HG02610 (cell line): ENCODE measurements around the gene MBP.
"Not testable (repeated sequence)": the region's sequence is repeated elsewhere in the genome, so short reads cannot be mapped to it uniquely, and the experiment has no call there.

Experiments
- ATAC-seq: cut with Tn5 transposase; IDR thresholded peaks from one replicate; pipeline ENCODE4 v1.9.1; 2021; ENCODE audit warnings: mild to moderate bottlenecking, moderate library complexity; ENCODE audit not compliant: unreplicated experiment

Gene MBP

GRCh38 chr18:76957384-76958355 lies 174.9 kb downstream of the MBP start:
- ATAC-seq, result no peak

- no peak for ATAC-seq
These were observed 175.9 kb downstream of the MBP start for GRCh38 chr18:76956648-76957047.

- no peak for ATAC-seq
These were observed 176.9 kb downstream of the MBP start for GRCh38 chr18:76955524-76956170.

GRCh38 chr18:76953583-76954233 lies 178.9 kb downstream of the MBP start:
- ATAC-seq, result no peak

GRCh38 chr18:76953156-76953555 lies 179.4 kb downstream of the MBP start:
- no peak for ATAC-seq

- ATAC-seq, result no peak
These were observed 179.8 kb downstream of the MBP start for GRCh38 chr18:76952747-76953146.

- no peak for ATAC-seq
These were observed 180.9 kb downstream of the MBP start for GRCh38 chr18:76951456-76952247.

- ATAC-seq, result no peak
These were observed 184.2 kb downstream of the MBP start for GRCh38 chr18:76948345-76948744.

- ATAC-seq, result not testable (repeated sequence)
These were observed 188.2 kb downstream of the MBP start for GRCh38 chr18:76944346-76944745.

GRCh38 chr18:76943542-76944339 lies 188.8 kb downstream of the MBP start:
- ATAC-seq, result no peak

- no peak for ATAC-seq
These were observed 191.3 kb downstream of the MBP start for GRCh38 chr18:76941284-76941683.

GRCh38 chr18:76938619-76939018 lies 194.0 kb downstream of the MBP start:
- ATAC-seq, result no peak

GRCh38 chr18:76937597-76937996 lies 195.0 kb downstream of the MBP start:
- ATAC-seq, result no peak

GRCh38 chr18:76936877-76937276 lies 195.7 kb downstream of the MBP start:
- ATAC-seq, result no peak

- ATAC-seq, result no peak
These were observed 196.8 kb downstream of the MBP start for GRCh38 chr18:76935722-76936337.

GRCh38 chr18:76932026-76932819 lies 200.4 kb downstream of the MBP start:
- ATAC-seq, result no peak

- ATAC-seq, result no peak
These were observed 201.4 kb downstream of the MBP start for GRCh38 chr18:76931171-76931570.
